OCI-LY7 (cell line): ENCODE results near the gene UNC13B. TPM values are rescaled to one million over a fixed set of nuclear protein-coding genes. Genes with fewer than 3 reads are reported as not detected.

Experiments used
- BruUV-seq: library from RNA; stranded (reverse); fragments of 400-500 nt; replicated peaks from 2 replicates; lab custom pipeline; 2021; lab: Mats Ljungman, UMichigan
- CTCF ChIA-PET: fragments of 300-600 bp; sonication (Branson Sonifier 250); formaldehyde crosslinking; loops from one replicate; lab custom pipeline; 2022; ENCODE audit warnings: antibody characterized with exemption; ENCODE audit not compliant: unreplicated experiment; lab: Charles Lee
- POLR2A ChIA-PET: fragments of 300-600 bp; sonication (Branson Sonifier 250); formaldehyde crosslinking; loops from one replicate; lab custom pipeline; 2022; ENCODE audit warnings: antibody characterized with exemption; lab: Charles Lee
- DNase-seq: peaks from one replicate; pipeline ENCODE4 v3.0.0-alpha.2; 2015; ENCODE audit warnings: low spot score
- H2AFZ ChIP-seq: fragments of 200-600 bp; sonication (generic), shearing (Covaris generic); 2 replicates; pipeline ENCODE4 v1.6.1; 2014; ENCODE audit warnings: mild to moderate bottlenecking, antibody characterized with exemption, low read length, moderate library complexity
- H3K27ac ChIP-seq: fragments of 200-600 bp; sonication (generic); 2 replicates; pipeline ENCODE4 v1.5.1; 2014; ENCODE audit warnings: mixed run types, low read depth, mild to moderate bottlenecking, moderate library complexity, low read length, inconsistent platforms; ENCODE audit not compliant: poor library complexity, severe bottlenecking
- H3K36me3 ChIP-seq: fragments of 200-600 bp; sonication (generic); 2 replicates; pipeline ENCODE4 v1.6.1; 2014; ENCODE audit warnings: mild to moderate bottlenecking, antibody characterized with exemption, low read length, moderate library complexity, mixed read lengths; ENCODE audit not compliant: insufficient read depth
- H3K4me1 ChIP-seq: fragments of 200-600 bp; sonication (generic); 2 replicates; pipeline ENCODE4 v1.5.1; 2014; ENCODE audit warnings: mild to moderate bottlenecking, low read length; ENCODE audit not compliant: insufficient read depth, poor library complexity, severe bottlenecking
- H3K4me2 ChIP-seq: fragments of 200-600 bp; sonication (generic); 2 replicates; pipeline ENCODE4 v1.6.1; 2014; ENCODE audit warnings: mild to moderate bottlenecking, low read length
- H3K4me3 ChIP-seq: fragments of 200-600 bp; sonication (generic); 2 replicates; pipeline ENCODE4 v1.5.1; 2014; ENCODE audit warnings: mild to moderate bottlenecking, low read depth, low read length; ENCODE audit not compliant: poor library complexity, severe bottlenecking
- H3K79me2 ChIP-seq: fragments of 200-600 bp; sonication (generic); 2 replicates; pipeline ENCODE4 v1.6.1; 2016; ENCODE audit warnings: low read depth, mild to moderate bottlenecking, low read length, moderate library complexity, mixed read lengths; ENCODE audit not compliant: insufficient read depth
- H3K9me2 ChIP-seq: fragments of 200-600 bp; sonication (generic); 2 replicates; pipeline ENCODE4 v1.6.1; 2016; ENCODE audit warnings: mild to moderate bottlenecking, low read length, mixed read lengths; ENCODE audit not compliant: insufficient read depth
- H3K9me3 ChIP-seq: fragments of 200-600 bp; sonication (generic); 2 replicates; pipeline ENCODE4 v1.6.1; 2014; ENCODE audit warnings: mild to moderate bottlenecking, mixed run types, low read length, mixed read lengths
- H4K20me1 ChIP-seq: fragments of 200-600 bp; sonication (generic); 2 replicates; pipeline ENCODE4 v1.6.1; 2014; ENCODE audit warnings: mild to moderate bottlenecking, antibody characterized with exemption, low read length, moderate library complexity, mixed read lengths; ENCODE audit not compliant: insufficient read depth
- CTCF ChIP-seq: fragments of 200-600 bp; sonication (generic); conservative IDR thresholded peaks from 2 replicates; pipeline ENCODE4 v1.5.1; 2014; ENCODE audit warnings: mild to moderate bottlenecking, antibody characterized with exemption, low read length, moderate library complexity, mixed read lengths
- EZH2phosphoT487 ChIP-seq: fragments of 200-600 bp; sonication (generic); IDR thresholded peaks from 2 replicates; pipeline ENCODE4 v1.6.1; 2018; ENCODE audit warnings: low read depth, borderline replicate concordance, mild to moderate bottlenecking, mixed run types, antibody characterized with exemption, low read length, moderate library complexity, mixed read lengths
- intact Hi-C: fragments of 100-400 bp; cut with micrococcal nuclease; formaldehyde crosslinking; loops from one replicate; pipeline ENCODE4 v1.10.0; 2022; ENCODE audit not compliant: unreplicated experiment
- total RNA-seq, 2 experiments: library from RNA; depleted of rRNA in 1 of 2; stranded (reverse); fragments of >200 nt in 1 of 2; shearing (Covaris generic) in 1 of 2; gene quantifications; 2 replicates each; pipeline ENCODE4 v1.2.3, GENCODE V29; 2014 to 2022

Gene UNC13B
- total RNA-seq, 2 experiments from 2014 or later = 1.7 to 5.8 TPM

GRCh38 chr9:35398651-35399335, 237.0 kb downstream of the UNC13B start:
- H2AFZ ChIP-seq = no peak overlapping the region
- no peak overlapping the region for H3K4me3 ChIP-seq
- TF ChIP-seq CTCF (no peak), EZH2phosphoT487 (no peak)
- H3K79me2 ChIP-seq = no peaks in the 10 kb centered on the region
- BruUV-seq = no TSS peak
- no peak for DNase-seq
- intact Hi-C loops = no loop called here
- ChIA-PET POLR2A (no interaction called here), CTCF (no interaction called here)
- no peaks in the 10 kb centered on the region for H3K36me3 ChIP-seq
- no peaks in the 10 kb centered on the region for H3K9me3 ChIP-seq
- H3K27ac ChIP-seq = no peak overlapping the region
- no peaks in the 10 kb centered on the region for H4K20me1 ChIP-seq
- H3K9me2 ChIP-seq = no peaks in the 10 kb centered on the region
- no peak overlapping the region for H3K4me2 ChIP-seq
- H3K4me1 ChIP-seq = no peaks in the 10 kb centered on the region

- Histone ChIP-seq H3K27ac (no peak overlapping the region), H3K9me2 (no peaks in the 10 kb centered on the region), H3K4me3 (no peak overlapping the region), H3K4me1 (no peaks in the 10 kb centered on the region), H3K79me2 (no peaks in the 10 kb centered on the region), H2AFZ (no peak overlapping the region), H3K9me3 (no peaks in the 10 kb centered on the region), H4K20me1 (no peaks in the 10 kb centered on the region), H3K36me3 (no peaks in the 10 kb centered on the region), H3K4me2 (no peak overlapping the region)
- no peak for TF ChIP-seq CTCF
- TF ChIP-seq EZH2phosphoT487 = no peak
- no peak for DNase-seq
- POLR2A ChIA-PET = no interaction called here
- CTCF ChIA-PET = no interaction called here
- BruUV-seq = no TSS peak
- intact Hi-C loops = no loop called here
These were observed 243.1 kb downstream of the UNC13B start for GRCh38 chr9:35404865-35405264.

GRCh38 chr9:35406183-35406959, 244.6 kb downstream of the UNC13B start:
- no peak for TF ChIP-seq EZH2phosphoT487
- TF ChIP-seq CTCF = no peak
- H3K9me2 ChIP-seq = no peaks in the 10 kb centered on the region
- intact Hi-C loops = no loop called here
- DNase-seq = no peak
- H3K27ac ChIP-seq = no peak overlapping the region
- no peaks in the 10 kb centered on the region for H3K79me2 ChIP-seq
- no TSS peak for BruUV-seq
- ChIA-PET CTCF (interaction anchor here (0.5 to 0.8 kb wide), 2 partner anchors 9 to 74 kb away, joined by 4 to 5 read pairs; no protein-coding TSS in a partner anchor), POLR2A (no interaction called here)
- no peaks in the 10 kb centered on the region for H4K20me1 ChIP-seq
- H3K4me2 ChIP-seq = no peak overlapping the region
- H3K9me3 ChIP-seq = no peaks in the 10 kb centered on the region
- no peaks in the 10 kb centered on the region for H3K36me3 ChIP-seq
- no peaks in the 10 kb centered on the region for H3K4me1 ChIP-seq
- no peak overlapping the region for H2AFZ ChIP-seq
- H3K4me3 ChIP-seq = no peak overlapping the region
